AML-193 (cell line): Measurements from ENCODE around the gene PPP4R2.

Experiments used
- DNase-seq, 2 experiments: peaks; one replicate each; lab custom pipeline; 2025; lab: John Stamatoyannopoulos, UW

Gene PPP4R2

GRCh38 chr3:72996473-72997333, at the start of gene PPP4R2:
PPP4R2 (plus strand) TSS chr3:72996811; CDS start chr3:72997038, 227 bp downstream.
- peak; percentile 87 to 90 for DNase-seq

GRCh38 chr3:72947715-72948490, 48.7 kb upstream of the PPP4R2 start:
- DNase-seq = no peak

- DNase-seq = no peak
These were observed 47.6 kb upstream of the PPP4R2 start for GRCh38 chr3:72949016-72949415.

- DNase-seq = no peak
These were observed 46.2 kb upstream of the PPP4R2 start for GRCh38 chr3:72950372-72950771.

DNA sequence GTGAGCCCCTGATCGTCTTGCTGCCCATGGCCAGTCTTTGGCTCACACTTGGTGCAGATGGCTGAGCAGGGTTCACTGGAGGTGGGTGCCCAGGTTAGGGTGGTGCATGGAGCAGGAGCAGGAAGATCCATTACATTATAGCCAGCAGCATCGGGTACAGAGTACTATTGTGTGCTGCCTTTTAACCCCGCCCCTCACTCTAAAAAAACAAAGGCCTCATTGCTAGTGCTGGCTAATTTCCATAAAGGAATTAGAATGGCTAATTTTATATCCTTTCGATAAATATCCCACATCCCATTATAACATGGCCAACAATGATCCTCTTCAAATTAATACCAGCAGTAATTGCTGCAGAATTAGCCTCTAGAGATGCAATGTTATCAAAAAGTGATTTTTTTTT, 45.8 kb upstream of the PPP4R2 start:
- no peak for DNase-seq

- no peak for DNase-seq
These were observed 45.3 kb upstream of the PPP4R2 start for GRCh38 chr3:72951259-72951722.

- no peak for DNase-seq
These were observed 43.2 kb upstream of the PPP4R2 start for GRCh38 chr3:72953325-72953956.

GRCh38 chr3:72957297-72957696, 39.3 kb upstream of the PPP4R2 start:
- no peak for DNase-seq

GRCh38 chr3:72959336-72959735, 37.3 kb upstream of the PPP4R2 start:
- DNase-seq = no peak

- DNase-seq = no peak
These were observed 35.6 kb upstream of the PPP4R2 start for GRCh38 chr3:72960812-72961518.

- no peak for DNase-seq
These were observed 34.9 kb upstream of the PPP4R2 start for GRCh38 chr3:72961752-72962151.

- DNase-seq = no peak
These were observed 34.3 kb upstream of the PPP4R2 start for GRCh38 chr3:72962317-72962716.

GRCh38 chr3:72964633-72965032, 32.0 kb upstream of the PPP4R2 start:
- no peak for DNase-seq

- DNase-seq = no peak
These were observed 28.3 kb upstream of the PPP4R2 start for GRCh38 chr3:72968266-72968664.

GRCh38 chr3:72969766-72970165, 26.8 kb upstream of the PPP4R2 start:
- no peak for DNase-seq

GRCh38 chr3:72970942-72971341, 25.7 kb upstream of the PPP4R2 start:
- DNase-seq = no peak

- DNase-seq = no peak
These were observed 23.9 kb upstream of the PPP4R2 start for GRCh38 chr3:72972706-72973030.

DNA sequence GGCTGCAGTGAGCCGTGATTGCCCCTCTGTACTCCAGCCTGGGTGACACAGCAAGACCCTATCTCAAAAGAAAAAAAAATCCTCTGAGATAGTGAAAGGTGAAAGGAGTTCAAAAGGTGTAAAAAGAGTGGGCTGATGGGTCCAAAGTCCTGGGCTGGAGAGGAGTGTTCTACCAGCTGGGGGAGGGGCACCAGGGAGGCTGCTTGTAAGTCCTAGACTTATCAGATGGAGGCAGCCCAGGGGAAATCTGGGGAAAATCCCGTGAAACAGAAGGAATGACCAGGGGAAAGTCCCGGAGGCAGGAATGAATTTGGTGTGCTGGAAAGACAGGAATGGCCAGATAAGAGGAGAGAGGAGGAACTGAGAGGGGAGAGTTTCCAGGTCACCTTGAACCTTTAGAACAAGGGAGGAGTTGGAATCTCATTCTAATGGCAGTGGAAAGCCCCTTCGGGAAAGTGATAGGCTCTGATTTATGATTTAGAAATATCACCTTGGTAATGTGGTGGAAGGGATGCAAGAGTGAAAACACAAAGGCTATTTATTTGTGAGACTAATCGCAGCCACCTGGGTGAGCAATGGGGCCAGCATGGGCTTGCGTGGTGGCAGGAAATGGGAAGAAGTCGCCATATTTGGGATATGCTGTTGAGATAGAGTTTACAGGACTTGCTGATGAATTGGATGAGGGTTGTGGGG, 23.4 kb upstream of the PPP4R2 start:
- no peak for DNase-seq

- DNase-seq = no peak
These were observed 22.8 kb upstream of the PPP4R2 start for GRCh38 chr3:72973786-72974185.

DNA sequence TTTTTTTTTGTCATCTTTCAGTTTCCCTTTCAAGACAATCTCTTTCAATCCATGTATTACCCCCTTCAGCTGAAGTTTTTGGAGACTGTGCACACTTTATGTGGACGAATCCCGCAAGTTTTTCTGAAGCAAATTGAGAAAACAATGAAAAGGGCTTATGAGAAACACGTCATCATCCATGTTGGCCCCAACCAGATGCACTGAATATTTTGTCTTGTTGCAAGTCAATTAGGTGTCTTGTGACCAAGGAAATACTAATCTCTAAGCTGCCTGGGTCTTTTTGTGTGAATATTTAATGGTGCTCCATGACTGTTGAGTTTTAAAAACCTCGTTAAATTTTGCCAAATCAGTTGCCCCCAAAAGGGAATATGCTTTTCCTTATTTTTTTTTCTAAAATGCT, 21.7 kb upstream of the PPP4R2 start:
- DNase-seq = no peak

DNA sequence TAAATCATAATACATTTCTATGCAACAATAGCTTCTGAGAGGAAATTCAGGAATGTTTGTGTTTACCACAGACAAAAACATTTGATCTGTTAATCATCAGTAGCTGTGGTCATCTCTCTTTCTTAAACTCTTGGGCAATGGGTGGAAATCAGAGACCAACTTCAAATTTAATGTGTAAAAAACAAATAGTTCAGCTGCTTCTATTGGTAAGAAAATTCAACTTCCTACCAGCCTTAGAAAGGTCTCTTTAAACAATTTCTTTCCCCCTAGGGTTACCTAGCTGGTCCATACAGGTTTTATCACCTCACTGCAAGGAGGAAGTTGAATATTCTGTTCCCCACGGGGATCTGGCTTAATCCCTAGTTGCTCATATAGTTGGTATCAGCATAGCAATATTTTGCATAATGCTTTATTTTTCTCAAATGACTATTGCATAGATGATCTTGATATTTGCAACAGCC, 20.3 kb upstream of the PPP4R2 start:
- no peak for DNase-seq
